ENCODE measurements around the gene NT5C1A.

NT5C1A gene

DNA sequence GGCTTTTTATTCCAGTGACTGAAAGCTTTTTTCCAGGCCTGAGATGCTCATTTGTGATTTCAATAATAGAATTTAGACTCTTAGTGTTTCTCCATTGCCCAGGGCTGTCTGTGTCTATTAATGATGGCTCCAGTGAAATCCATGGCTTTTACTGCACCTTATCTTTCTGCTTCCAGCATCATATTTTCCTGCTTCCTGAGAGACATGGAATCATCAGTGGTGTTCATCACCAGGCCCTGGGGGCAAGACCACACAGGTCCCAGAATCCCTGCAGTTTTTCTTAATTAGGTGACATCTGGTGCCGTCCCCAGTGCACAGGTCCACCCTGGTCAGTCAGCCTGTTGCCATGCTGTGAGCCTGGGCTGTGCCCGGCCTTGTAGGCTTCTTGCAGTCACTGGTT lies 15.5 kb downstream of the NT5C1A start:
- Histone ChIP-seq H3K36me3 (ENCODE audit: control insufficient read depth in 5 of 5, insufficient read depth in 5 of 5, low read length in 5 of 5) (no peaks in the 10 kb centered on the region), H3K27me3 (ENCODE audit: control insufficient read depth in 5 of 5, insufficient read depth in 4 of 5, low read length in 5 of 5) (peaks cover 0 to 15% (median 3%) of the 10 kb centered on the region in 5 donors), H3K9me3 (ENCODE audit: control insufficient read depth in 5 of 5, low read length in 5 of 5) (no peaks in the 10 kb centered on the region), H3K4me1 (ENCODE audit: control insufficient read depth in 5 of 5, insufficient read depth in 5 of 5, low read length in 5 of 5) (peaks cover 0 to 20% (median 10%) of the 10 kb centered on the region in 5 donors), H3K4me3 (ENCODE audit: low read depth in 1 of 5, low read length in 5 of 5) (no peak overlapping the region), H3K9ac (ENCODE audit: low read length in 5 of 5) (no peak overlapping the region), H3K27ac (ENCODE audit: low read depth, low read length) (no peak overlapping the region)

DNA sequence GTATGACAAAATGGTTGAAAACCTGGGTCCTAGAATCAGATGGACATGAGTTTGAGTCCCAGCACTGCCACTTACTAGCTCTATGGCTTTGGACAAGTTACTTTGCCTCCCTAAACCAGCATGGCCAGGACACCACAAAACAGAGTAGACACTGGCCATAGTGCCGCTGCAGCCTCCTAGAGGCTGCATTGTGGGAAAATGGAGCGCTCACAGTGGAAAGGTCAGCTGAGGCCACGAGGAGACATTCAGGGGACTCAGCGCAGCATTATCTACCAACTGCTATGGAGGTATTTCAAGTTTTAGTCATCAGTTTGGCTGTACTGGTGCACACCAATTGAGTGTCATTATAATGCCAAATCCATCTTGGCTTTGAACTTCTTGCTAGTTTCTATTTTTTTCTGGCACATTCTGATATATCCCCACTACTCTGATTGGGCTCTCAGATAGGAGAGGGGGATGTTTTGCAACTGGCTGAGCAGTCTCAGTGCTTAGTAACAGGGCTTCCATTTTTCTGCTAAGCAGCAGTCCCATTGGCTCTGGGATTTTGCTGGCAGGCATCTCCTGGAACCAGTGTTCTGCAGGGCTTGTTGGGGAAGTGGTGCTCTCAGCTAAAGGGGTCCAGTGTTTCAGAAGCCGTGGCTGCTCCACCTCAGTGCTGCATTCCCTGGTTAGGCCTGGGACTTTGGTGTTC lies 16.2 kb downstream of the NT5C1A start:
- H3K4me3 ChIP-seq (ENCODE audit: low read depth in 1 of 5, low read length in 5 of 5) = no peak overlapping the region
- peaks cover 0 to 15% (median 3%) of the 10 kb centered on the region in 5 donors for H3K27me3 ChIP-seq (ENCODE audit: control insufficient read depth in 5 of 5, insufficient read depth in 4 of 5, low read length in 5 of 5)
- H3K36me3 ChIP-seq (ENCODE audit: control insufficient read depth in 5 of 5, insufficient read depth in 5 of 5, low read length in 5 of 5) = no peaks in the 10 kb centered on the region
- no peak overlapping the region for H3K9ac ChIP-seq (ENCODE audit: low read length in 5 of 5)
- no peak overlapping the region for H3K27ac ChIP-seq (ENCODE audit: low read depth, low read length)
- no peaks in the 10 kb centered on the region for H3K9me3 ChIP-seq (ENCODE audit: control insufficient read depth in 5 of 5, low read length in 5 of 5)
- peaks cover 0 to 20% (median 10%) of the 10 kb centered on the region in 5 donors for H3K4me1 ChIP-seq (ENCODE audit: control insufficient read depth in 5 of 5, insufficient read depth in 5 of 5, low read length in 5 of 5)

DNA sequence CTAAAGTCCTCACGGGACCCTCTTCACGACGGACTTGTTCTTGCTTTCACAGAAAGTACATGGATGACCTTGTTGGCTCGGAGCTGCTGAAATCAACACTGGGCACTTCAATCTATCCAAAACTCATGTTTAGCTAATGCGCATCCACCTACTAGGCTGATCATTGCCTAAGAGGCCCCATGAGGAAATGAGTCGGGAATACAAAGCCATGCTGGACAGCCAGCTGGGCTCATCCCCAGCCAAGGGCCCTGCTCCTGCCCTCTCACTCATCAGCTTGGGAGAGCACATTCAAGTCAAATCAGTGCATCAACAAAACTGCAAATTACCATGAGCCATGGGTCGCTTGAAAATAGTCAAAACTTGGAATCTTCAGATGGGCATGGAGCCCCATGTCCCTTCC lies 17.6 kb downstream of the NT5C1A start:
- peaks cover 0 to 20% (median 10%) of the 10 kb centered on the region in 5 donors for H3K4me1 ChIP-seq (ENCODE audit: control insufficient read depth in 5 of 5, insufficient read depth in 5 of 5, low read length in 5 of 5)
- H3K9ac ChIP-seq (ENCODE audit: low read length in 5 of 5) = no peak overlapping the region
- no peaks in the 10 kb centered on the region for H3K36me3 ChIP-seq (ENCODE audit: control insufficient read depth in 5 of 5, insufficient read depth in 5 of 5, low read length in 5 of 5)
- no peaks in the 10 kb centered on the region for H3K9me3 ChIP-seq (ENCODE audit: control insufficient read depth in 5 of 5, low read length in 5 of 5)
- peaks cover 0 to 15% (median 3%) of the 10 kb centered on the region in 5 donors for H3K27me3 ChIP-seq (ENCODE audit: control insufficient read depth in 5 of 5, insufficient read depth in 4 of 5, low read length in 5 of 5)
- no peak overlapping the region for H3K4me3 ChIP-seq (ENCODE audit: low read depth in 1 of 5, low read length in 5 of 5)
- no peak overlapping the region for H3K27ac ChIP-seq (ENCODE audit: low read depth, low read length)

DNA sequence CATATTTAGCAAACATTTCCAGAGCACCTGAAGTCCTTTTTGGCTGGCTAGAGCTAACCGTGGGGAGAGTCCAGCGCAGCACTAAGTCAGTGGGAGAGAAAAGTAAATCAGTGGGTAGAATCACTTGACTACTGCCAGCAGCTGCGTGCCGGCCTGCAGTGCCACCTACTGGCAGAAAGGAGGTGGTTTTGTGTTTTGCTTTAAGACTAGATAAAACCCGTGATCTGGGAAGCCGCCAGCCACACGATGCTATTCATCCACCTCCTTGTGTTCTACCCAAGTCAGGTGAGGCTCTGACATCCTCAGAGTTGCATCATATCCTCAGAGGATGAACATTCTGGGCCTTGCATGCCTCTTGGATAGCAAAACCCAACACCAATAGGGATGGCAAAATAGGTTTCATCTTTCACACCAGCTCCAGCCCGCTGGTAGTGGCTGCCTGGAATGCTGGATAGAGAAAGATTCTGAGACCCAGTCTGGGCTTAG lies 18.3 kb downstream of the NT5C1A start:
- no peaks in the 10 kb centered on the region for H3K36me3 ChIP-seq (ENCODE audit: control insufficient read depth in 5 of 5, insufficient read depth in 5 of 5, low read length in 5 of 5)
- H3K4me3 ChIP-seq (ENCODE audit: low read depth in 1 of 5, low read length in 5 of 5) = peak overlapping the region in 1 of 5 donors; percentile 29
- peaks cover 0 to 15% (median 3%) of the 10 kb centered on the region in 5 donors for H3K27me3 ChIP-seq (ENCODE audit: control insufficient read depth in 5 of 5, insufficient read depth in 4 of 5, low read length in 5 of 5)
- peaks cover 0 to 20% (median 10%) of the 10 kb centered on the region in 5 donors for H3K4me1 ChIP-seq (ENCODE audit: control insufficient read depth in 5 of 5, insufficient read depth in 5 of 5, low read length in 5 of 5)
- no peak overlapping the region for H3K9ac ChIP-seq (ENCODE audit: low read length in 5 of 5)
- no peak overlapping the region for H3K27ac ChIP-seq (ENCODE audit: low read depth, low read length)
- no peaks in the 10 kb centered on the region for H3K9me3 ChIP-seq (ENCODE audit: control insufficient read depth in 5 of 5, low read length in 5 of 5)

DNA sequence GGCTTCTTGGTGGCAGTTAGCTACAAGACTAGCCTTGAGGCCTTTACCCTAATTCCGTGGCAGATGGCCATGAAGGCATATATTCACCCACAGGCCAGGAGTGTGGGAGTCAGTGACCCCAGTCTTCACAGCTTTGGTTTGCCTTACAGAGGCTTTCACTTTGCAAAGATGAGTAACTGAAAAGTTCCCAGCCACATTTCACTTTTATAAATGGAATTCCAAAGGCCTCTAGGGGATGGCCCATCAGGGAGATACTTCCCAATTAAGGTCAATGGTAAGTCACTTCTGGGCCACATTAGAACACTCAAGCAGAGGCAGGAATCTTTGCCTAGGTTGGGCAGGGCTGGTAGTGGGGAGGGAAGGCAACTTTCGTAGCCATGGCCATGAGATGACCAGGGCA lies 19.4 kb downstream of the NT5C1A start:
- no peak overlapping the region for H3K9ac ChIP-seq (ENCODE audit: low read length in 5 of 5)
- no peak overlapping the region for H3K27ac ChIP-seq (ENCODE audit: low read depth, low read length)
- no peaks in the 10 kb centered on the region for H3K36me3 ChIP-seq (ENCODE audit: control insufficient read depth in 5 of 5, insufficient read depth in 5 of 5, low read length in 5 of 5)
- H3K4me3 ChIP-seq (ENCODE audit: low read depth in 1 of 5, low read length in 5 of 5) = no peak overlapping the region
- peaks cover 0 to 7% (median 2%) of the 10 kb centered on the region in 5 donors for H3K27me3 ChIP-seq (ENCODE audit: control insufficient read depth in 5 of 5, insufficient read depth in 4 of 5, low read length in 5 of 5)
- no peaks in the 10 kb centered on the region for H3K9me3 ChIP-seq (ENCODE audit: control insufficient read depth in 5 of 5, low read length in 5 of 5)
- H3K4me1 ChIP-seq (ENCODE audit: control insufficient read depth in 5 of 5, insufficient read depth in 5 of 5, low read length in 5 of 5) = peaks cover 0 to 21% (median 10%) of the 10 kb centered on the region in 5 donors

DNA sequence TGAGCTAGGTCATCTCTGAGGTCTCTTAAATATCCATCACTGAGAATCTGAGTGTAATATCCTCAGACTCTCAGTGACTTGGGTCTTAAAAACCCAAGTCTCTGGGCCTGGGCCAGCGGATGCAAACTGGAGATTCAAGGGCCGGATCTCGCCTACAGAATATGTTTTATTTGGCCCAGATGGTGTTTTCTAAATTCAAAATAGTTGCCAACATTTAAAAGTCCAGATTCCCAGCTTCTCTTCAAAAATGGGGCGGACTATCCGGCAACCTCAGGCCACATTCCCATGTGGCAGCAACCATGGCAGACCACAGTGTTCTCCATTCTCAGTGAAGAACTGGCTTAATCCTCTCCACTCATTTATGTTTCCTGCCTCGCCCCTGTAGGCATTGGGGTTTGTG lies 19.8 kb downstream of the NT5C1A start:
- H3K27ac ChIP-seq (ENCODE audit: low read depth, low read length) = no peak overlapping the region
- H3K36me3 ChIP-seq (ENCODE audit: control insufficient read depth in 5 of 5, insufficient read depth in 5 of 5, low read length in 5 of 5) = no peaks in the 10 kb centered on the region
- H3K27me3 ChIP-seq (ENCODE audit: control insufficient read depth in 5 of 5, insufficient read depth in 4 of 5, low read length in 5 of 5) = peaks cover 0 to 4% (median 0%) of the 10 kb centered on the region in 5 donors
- no peaks in the 10 kb centered on the region for H3K9me3 ChIP-seq (ENCODE audit: control insufficient read depth in 5 of 5, low read length in 5 of 5)
- peaks cover 0 to 22% (median 14%) of the 10 kb centered on the region in 5 donors for H3K4me1 ChIP-seq (ENCODE audit: control insufficient read depth in 5 of 5, insufficient read depth in 5 of 5, low read length in 5 of 5)
- H3K4me3 ChIP-seq (ENCODE audit: low read depth in 1 of 5, low read length in 5 of 5) = no peak overlapping the region
- no peak overlapping the region for H3K9ac ChIP-seq (ENCODE audit: low read length in 5 of 5)

DNA sequence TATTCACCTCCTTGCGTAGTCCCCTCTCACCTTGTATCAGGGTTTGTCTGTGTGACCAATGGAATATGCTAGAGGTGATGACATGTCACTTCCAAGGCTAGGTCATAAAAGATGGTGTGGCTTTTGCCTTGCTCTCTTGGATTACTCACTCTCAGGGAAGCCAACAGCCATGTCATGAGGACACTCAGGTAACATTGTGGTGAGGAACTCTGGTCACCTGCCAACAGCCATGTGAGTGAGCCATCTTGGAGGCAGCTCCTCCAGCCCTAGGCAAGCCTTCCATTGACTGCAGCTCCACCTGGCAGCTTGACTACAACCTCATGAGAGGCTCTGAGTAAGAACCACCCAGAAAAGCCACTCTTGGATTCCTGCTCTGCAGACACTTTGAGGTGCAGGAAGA lies 21.5 kb downstream of the NT5C1A start:
- peaks cover 0 to 4% (median 0%) of the 10 kb centered on the region in 5 donors for H3K27me3 ChIP-seq (ENCODE audit: control insufficient read depth in 5 of 5, insufficient read depth in 4 of 5, low read length in 5 of 5)
- no peak overlapping the region for H3K27ac ChIP-seq (ENCODE audit: low read depth, low read length)
- H3K9me3 ChIP-seq (ENCODE audit: control insufficient read depth in 5 of 5, low read length in 5 of 5) = no peaks in the 10 kb centered on the region
- peaks cover 3 to 34% (median 21%) of the 10 kb centered on the region in 5 donors for H3K4me1 ChIP-seq (ENCODE audit: control insufficient read depth in 5 of 5, insufficient read depth in 5 of 5, low read length in 5 of 5)
- H3K9ac ChIP-seq (ENCODE audit: low read length in 5 of 5) = no peak overlapping the region
- no peak overlapping the region for H3K4me3 ChIP-seq (ENCODE audit: low read depth in 1 of 5, low read length in 5 of 5)
- H3K36me3 ChIP-seq (ENCODE audit: control insufficient read depth in 5 of 5, insufficient read depth in 5 of 5, low read length in 5 of 5) = no peaks in the 10 kb centered on the region

DNA sequence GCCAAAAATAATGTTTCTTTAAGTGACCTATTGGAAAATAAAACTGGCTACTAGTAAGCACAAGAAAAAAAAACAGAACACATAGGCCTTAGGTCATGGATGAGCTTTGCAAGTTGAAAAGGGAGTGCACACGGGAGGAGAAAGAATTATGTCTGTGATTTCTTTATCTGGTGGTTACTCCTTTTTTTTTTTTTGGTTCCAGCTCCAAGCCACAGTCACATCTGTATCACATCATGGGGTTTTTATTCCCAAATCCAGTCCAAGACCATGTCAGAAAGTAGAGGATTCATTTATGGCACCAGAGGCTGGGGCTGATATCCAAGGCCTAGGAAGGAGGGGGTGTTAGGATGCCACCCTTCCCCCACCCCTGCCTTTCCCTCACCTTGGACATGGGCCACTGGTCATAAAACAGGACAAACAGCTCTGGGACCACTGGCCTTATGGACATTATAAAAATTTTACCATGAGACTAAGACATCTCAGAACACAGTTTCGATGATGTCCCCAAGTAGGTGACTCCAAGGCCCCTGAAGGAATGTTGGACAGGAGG lies 22.2 kb downstream of the NT5C1A start:
- H3K36me3 ChIP-seq (ENCODE audit: control insufficient read depth in 5 of 5, insufficient read depth in 5 of 5, low read length in 5 of 5) = no peaks in the 10 kb centered on the region
- H3K27ac ChIP-seq (ENCODE audit: low read depth, low read length) = no peak overlapping the region
- H3K27me3 ChIP-seq (ENCODE audit: control insufficient read depth in 5 of 5, insufficient read depth in 4 of 5, low read length in 5 of 5) = peaks cover 0 to 4% (median 0%) of the 10 kb centered on the region in 5 donors
- H3K4me3 ChIP-seq (ENCODE audit: low read depth in 1 of 5, low read length in 5 of 5) = no peak overlapping the region
- no peaks in the 10 kb centered on the region for H3K9me3 ChIP-seq (ENCODE audit: control insufficient read depth in 5 of 5, low read length in 5 of 5)
- H3K4me1 ChIP-seq (ENCODE audit: control insufficient read depth in 5 of 5, insufficient read depth in 5 of 5, low read length in 5 of 5) = peaks cover 3 to 34% (median 21%) of the 10 kb centered on the region in 5 donors
- no peak overlapping the region for H3K9ac ChIP-seq (ENCODE audit: low read length in 5 of 5)

DNA sequence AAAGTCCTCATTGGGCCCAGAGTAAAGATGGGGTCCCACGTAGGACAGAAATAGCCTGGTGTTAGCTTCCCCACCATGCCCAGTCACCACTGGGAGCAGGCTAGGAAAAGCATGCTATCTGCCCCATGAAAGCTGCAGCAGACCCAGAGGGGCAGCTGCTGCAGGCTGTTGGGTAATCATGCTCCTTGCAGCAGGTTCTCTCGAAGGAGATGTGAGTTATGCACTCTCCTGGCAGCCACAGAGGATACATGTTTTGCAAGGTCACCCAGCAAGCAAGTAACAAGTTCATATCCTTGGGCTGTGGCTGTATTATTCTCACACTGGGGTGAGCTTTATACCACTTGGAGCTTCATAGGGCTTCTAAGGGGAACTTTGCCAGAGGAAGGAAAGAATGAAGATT lies 23.4 kb downstream of the NT5C1A start:
- no peaks in the 10 kb centered on the region for H3K27me3 ChIP-seq (ENCODE audit: control insufficient read depth in 5 of 5, insufficient read depth in 4 of 5, low read length in 5 of 5)
- H3K9me3 ChIP-seq (ENCODE audit: control insufficient read depth in 5 of 5, low read length in 5 of 5) = peaks cover 0 to 3% (median 0%) of the 10 kb centered on the region in 5 donors
- H3K9ac ChIP-seq (ENCODE audit: low read length in 5 of 5) = no peak overlapping the region
- H3K4me3 ChIP-seq (ENCODE audit: low read depth in 1 of 5, low read length in 5 of 5) = no peak overlapping the region
- no peaks in the 10 kb centered on the region for H3K36me3 ChIP-seq (ENCODE audit: control insufficient read depth in 5 of 5, insufficient read depth in 5 of 5, low read length in 5 of 5)
- no peak overlapping the region for H3K27ac ChIP-seq (ENCODE audit: low read depth, low read length)
- H3K4me1 ChIP-seq (ENCODE audit: control insufficient read depth in 5 of 5, insufficient read depth in 5 of 5, low read length in 5 of 5) = peaks cover 3 to 30% (median 18%) of the 10 kb centered on the region in 5 donors

DNA sequence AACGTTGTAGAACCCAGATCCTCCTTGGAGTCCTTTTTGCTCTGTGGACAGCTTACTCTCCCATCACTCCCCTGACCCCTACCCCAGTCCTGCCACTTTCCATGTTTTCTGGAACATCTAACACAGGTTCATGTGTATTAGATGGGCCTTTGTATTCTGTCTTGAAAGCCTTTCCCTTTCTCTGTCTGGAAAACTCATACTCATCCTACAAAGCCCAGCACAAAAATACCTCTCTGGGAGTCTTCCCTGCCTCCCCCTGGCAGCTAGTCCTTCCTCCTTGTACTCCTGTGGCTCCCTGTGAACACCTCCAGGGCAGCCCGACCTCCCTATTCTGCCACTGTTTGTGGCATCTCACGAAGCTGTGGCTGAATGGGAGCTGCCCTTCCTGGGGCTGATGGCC lies 24.7 kb downstream of the NT5C1A start:
- Histone ChIP-seq H3K9ac (ENCODE audit: low read length in 5 of 5) (no peak overlapping the region), H3K4me1 (ENCODE audit: control insufficient read depth in 5 of 5, insufficient read depth in 5 of 5, low read length in 5 of 5) (peaks cover 3 to 18% (median 12%) of the 10 kb centered on the region in 5 donors), H3K27ac (ENCODE audit: low read depth, low read length) (no peak overlapping the region)

More for the DNA sequence above, 24.7 kb downstream of the NT5C1A start:
- H3K4me3 ChIP-seq (ENCODE audit: low read depth in 1 of 5, low read length in 5 of 5) = no peak overlapping the region
- no peaks in the 10 kb centered on the region for H3K36me3 ChIP-seq (ENCODE audit: control insufficient read depth in 5 of 5, insufficient read depth in 5 of 5, low read length in 5 of 5)
- no peaks in the 10 kb centered on the region for H3K27me3 ChIP-seq (ENCODE audit: control insufficient read depth in 5 of 5, insufficient read depth in 4 of 5, low read length in 5 of 5)
- peaks cover 0 to 3% (median 0%) of the 10 kb centered on the region in 5 donors for H3K9me3 ChIP-seq (ENCODE audit: control insufficient read depth in 5 of 5, low read length in 5 of 5)
